SHP77 treated with DMSO at 0.1 percent for 48 hours (cell line): ENCODE data around the gene PCNX2.
"Not testable (repeated sequence)": the region's sequence is repeated elsewhere in the genome, so short reads cannot be mapped to it uniquely, and the experiment has no call there.

ENCODE experiments used
- DNase-seq: peaks from one replicate; lab custom pipeline; 2025; lab: John Stamatoyannopoulos, UW

Gene PCNX2

GRCh38 chr1:233158322-233158721 is 137.2 kb downstream of the PCNX2 start:
- no peak for DNase-seq

GRCh38 chr1:233157245-233157644 is 138.3 kb downstream of the PCNX2 start:
- no peak for DNase-seq

GRCh38 chr1:233151861-233152260 is 143.7 kb downstream of the PCNX2 start:
- DNase-seq, result no peak

GRCh38 chr1:233144434-233144833 is 151.1 kb downstream of the PCNX2 start:
- DNase-seq, result no peak

DNA sequence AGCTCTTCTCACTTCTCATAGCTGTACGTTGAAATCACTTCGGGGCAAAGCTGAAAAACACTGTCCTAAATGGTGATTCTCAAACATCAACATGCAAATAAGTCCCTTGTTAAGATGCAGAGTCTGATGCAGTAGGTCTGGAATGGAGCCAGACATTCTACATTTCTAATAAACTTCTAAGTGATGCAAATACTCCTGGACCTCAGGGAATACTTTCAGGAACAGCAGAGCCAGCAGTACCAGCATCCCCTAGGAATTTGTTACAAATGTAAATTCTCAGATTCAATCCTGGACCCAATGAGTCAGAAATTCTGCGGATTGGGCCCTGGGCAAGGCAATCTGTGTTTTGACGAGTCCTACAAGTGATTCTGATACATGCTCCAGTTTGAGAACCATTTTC is 152.3 kb downstream of the PCNX2 start:
- DNase-seq, result no peak

DNA sequence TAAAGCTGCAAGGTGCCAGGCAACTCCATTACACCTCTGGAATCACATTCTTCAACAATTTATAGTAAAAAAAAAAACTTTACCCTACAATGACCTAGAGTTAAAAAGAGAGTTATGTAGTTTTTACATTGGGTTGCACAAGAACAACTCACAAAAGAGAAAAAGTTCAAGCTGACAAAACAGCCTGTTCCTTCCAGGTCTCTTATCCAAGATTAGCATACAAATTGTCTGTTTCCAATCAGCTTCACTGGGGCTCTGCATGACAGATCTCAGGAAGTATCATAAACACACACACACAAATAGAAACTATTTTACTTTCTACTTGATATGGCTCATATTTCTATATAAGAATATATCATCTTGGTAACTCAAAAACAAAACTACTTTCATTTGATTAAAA is 154.6 kb downstream of the PCNX2 start:
- DNase-seq, result no peak

DNA sequence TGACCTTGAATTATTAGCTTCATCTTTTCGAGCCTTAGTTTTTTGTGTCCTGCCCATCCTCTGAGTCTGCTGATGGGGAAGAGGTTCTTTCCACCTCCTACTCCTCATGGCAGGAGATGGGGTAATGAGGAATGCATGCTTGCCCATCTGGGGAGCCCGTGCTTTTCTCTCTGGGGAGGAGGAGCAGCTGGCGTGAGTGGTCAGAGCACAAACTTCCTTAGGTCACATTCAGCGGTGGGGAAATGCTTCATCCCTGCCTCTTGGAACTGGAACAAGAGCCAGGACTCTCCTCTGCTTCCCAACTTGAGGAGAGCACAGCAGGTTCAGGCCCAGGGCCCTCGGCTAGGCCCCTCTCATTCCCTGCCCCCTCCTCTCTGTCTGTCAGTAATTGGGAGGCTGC is 155.0 kb downstream of the PCNX2 start:
- DNase-seq, result no peak

- DNase-seq, result no peak
Measured at GRCh38 chr1:233138788-233139585, 156.5 kb downstream of the PCNX2 start.

- no peak for DNase-seq
Measured at GRCh38 chr1:233135833-233136232, 159.7 kb downstream of the PCNX2 start.

DNA sequence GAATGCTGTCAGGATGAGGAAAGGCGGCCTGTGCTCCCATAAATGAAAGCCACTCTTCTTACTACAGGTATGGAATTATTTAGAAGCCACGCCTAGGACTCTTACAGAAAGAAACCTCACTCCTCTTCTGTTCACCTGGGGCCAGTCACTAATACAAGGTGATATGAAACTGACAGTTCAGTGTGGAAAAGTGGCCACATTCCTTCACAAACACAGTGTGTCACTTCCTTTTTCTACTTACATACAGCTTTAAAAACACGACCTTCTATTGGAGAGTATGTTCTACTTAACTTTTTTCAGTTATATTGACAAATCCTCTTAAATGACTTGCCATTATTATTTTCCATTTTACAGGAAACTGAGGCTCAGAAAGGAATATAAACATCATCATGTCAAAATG is 163.1 kb downstream of the PCNX2 start:
- DNase-seq, result no peak

DNA sequence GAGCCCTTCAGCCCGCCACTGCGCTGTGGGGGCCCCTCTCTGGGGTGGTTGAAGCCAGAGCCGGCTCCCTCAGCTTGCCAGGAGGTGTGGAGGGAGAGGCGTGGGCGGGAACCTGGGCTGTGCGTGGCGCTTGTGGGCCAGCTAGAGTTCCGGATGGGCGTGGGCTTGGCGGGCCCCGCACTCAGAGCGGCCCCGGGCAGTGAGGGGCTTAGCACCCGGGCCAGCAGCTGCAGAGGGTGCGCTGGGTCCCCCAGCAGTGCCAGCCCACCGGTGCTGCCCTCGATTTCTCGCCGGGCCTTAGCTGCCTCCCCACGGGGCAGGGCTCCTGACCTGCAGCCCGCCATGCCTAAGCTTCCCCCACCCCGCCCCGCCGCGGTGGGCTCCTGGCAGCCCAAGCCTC is 166.5 kb downstream of the PCNX2 start:
- DNase-seq, result not testable (repeated sequence)

DNA sequence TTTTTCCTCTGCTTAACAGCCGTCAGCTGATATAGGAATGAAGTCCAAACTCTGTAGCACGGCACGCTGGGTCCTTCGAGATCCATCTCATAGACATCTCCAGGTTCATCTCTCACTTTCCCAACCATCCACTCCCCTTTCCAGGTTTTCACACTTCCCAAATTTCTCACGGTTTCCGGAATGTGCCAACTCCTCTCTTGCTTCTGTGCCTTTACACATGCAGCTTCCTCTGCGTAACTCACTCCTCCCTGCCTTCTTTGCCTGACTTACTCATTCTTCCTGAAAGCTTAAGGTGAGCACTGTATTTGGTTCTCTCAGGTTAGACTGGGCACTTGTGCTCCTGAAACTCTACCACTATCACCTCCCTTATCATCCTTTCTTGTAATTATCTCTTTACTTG is 168.4 kb downstream of the PCNX2 start:
- no peak for DNase-seq

DNA sequence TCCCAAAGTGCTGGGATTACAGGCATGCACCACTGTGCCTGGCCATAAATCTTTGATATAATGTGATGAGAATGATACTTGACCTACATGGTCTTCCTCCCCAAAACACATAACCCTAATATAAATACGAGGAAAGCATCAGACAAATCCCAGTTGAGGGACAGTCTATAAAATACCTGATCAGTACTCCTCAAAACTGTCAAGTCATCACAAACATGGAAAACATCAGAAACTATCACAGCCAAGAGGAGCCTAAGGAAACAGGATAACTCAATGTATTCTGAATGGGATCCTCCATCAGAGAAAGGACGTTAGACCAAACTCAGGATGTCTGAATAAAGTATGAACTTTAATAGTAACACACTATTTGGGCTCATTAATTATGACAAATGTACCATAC is 172.7 kb downstream of the PCNX2 start:
- no peak for DNase-seq

- no peak for DNase-seq
Measured at GRCh38 chr1:233121947-233122559, 173.5 kb downstream of the PCNX2 start.

GRCh38 chr1:233114860-233115259 is 180.7 kb downstream of the PCNX2 start:
- no peak for DNase-seq

DNA sequence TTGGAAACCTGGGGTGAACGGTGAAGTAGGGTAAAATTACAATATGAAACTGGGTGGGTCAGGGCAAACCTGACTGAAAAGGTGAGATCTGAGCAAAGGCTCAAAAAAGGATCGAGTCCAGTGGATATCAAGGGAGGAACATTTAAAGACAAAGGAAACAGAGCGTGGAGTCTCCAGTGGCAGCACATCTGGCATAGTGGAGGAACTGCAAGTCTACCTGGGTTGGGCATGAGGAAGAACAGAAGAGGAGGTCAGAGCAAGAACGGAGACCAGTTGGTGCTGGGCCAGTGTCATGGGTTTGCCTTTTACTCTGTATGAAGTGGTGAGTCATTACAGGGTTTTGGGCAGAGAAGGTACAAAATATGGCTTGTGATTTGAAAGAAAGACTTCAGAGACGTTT is 181.4 kb downstream of the PCNX2 start:
- no peak for DNase-seq

GRCh38 chr1:233113009-233113879 is 182.3 kb downstream of the PCNX2 start:
- DNase-seq, result peak; percentile 85

DNA sequence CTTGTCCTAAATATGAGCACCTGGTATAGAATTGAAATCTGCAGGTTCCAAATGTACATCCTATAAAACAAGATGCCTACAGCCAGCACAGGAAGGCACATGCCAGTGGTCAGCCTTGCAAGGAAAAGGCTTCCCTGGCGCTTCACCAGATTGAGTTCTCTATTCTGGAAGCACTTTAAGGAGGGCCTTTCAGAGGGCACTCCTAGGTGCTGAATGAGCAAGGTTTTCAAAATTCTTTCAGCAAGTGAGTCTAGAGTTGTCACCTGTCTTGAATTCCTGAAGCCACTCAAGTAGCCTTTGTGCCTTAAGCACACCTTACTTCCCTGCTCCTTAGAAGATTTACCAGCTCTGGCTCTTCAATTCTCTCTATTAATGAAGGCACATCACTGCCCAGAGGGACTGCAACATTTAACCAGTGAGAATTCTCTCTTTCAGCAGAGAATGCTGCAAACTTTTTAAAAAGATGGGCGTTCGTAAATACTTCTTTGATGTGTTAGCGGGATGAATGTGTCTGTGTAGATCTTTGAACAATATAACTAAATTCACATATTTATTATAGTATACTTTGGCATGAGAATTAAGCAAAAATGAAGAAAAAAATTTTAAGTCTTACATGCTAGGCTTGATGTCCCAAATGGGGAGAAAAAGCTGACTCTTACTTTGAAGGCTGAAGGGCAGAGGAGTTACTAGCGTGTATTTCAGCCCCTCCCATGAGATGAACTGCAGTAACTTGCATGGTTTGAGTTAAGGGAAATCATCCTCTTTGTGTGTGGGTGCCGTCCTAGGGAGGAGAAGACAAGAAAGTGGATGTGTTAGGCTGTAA is 183.1 kb downstream of the PCNX2 start:
- DNase-seq, result no peak

DNA sequence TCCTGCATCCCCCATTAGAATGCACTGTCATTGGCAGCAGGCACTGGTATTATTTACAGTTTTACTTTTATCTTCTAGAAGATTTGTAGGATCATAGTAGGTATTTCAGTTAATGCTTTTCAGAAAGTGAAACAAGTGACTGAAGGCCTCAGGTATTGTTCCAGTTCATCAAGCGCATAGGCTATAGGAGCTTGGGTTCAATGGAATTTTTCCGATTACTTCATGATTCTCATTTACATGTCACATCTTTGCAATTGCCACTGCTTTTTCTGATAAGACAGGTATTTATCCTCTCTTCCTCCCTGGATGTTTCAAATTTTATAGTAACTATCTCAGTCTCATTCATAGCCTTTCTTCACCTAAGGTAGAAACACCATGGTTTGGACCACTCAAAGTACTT is 183.8 kb downstream of the PCNX2 start:
- DNase-seq, result no peak

- no peak for DNase-seq
Measured at GRCh38 chr1:233109096-233109495, 186.4 kb downstream of the PCNX2 start.

GRCh38 chr1:233107716-233108130 is 187.8 kb downstream of the PCNX2 start:
- not testable (repeated sequence) for DNase-seq

- DNase-seq, result no peak
Measured at GRCh38 chr1:233107130-233107660, 188.3 kb downstream of the PCNX2 start.
